Measurements from ENCODE around the gene CEP112. TPM values are rescaled to one million over a fixed set of nuclear protein-coding genes. Genes with fewer than 3 reads are reported as not detected.

Gene CEP112
- polyA plus RNA-seq, 1 donor from 2014 or later = 6.0 TPM

DNA sequence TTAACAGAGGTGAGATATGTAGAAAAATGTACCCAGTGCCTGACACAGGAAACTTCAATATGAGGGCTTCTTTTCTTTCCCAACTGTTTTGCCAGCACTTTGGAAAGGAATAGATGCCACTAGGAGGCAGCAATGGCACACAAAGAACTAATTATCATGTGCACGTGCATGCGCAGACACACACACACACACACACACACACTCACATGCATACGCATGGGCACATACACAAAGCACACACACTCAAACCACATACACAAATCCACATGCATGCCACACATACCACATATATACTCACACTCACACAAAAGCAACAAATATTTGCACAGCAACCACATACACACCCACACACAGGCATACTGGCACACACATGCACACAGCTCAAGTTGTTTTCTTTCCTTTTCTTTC is 8.8 kb upstream of the CEP112 start:
- no peak overlapping the region for H3K4me2 ChIP-seq (ENCODE audit: low read length)

DNA sequence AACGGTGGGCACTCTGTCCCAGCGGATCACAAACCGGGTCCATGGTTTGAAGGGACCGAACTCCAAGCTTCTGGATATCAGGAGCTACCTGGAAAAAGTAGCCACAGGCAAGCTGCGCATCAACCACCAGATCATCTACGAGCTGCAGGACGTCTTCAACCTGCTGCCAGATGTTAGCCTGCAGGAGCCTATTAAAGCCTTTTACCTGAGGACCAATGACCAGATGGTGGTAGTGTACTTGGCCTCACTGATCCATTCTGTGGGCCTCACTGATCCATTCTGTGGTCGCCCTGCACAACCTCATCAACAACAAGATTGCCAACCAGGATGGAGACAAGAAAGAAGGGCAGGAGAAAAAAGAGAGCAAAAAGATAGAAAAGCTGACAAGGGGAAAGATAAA is 6.3 kb upstream of the CEP112 start:
- Histone ChIP-seq H2AFZ (ENCODE audit: low read depth, low read length) (no peak overlapping the region), H3K27me3 (ENCODE audit: insufficient read depth, low read depth, low read length) (no peaks in the 10 kb centered on the region), H3K36me3 (ENCODE audit: insufficient read depth, low read length) (no peaks in the 10 kb centered on the region), H3K79me2 (replicated peaks; ENCODE audit: insufficient read depth, low read length) (no peaks in the 10 kb centered on the region), H4K20me1 (ENCODE audit: insufficient read depth) (no peaks in the 10 kb centered on the region), H3K9ac (ENCODE audit: low read length) (no peak overlapping the region), H3K9me3 (ENCODE audit: low read length) (no peaks in the 10 kb centered on the region), H3K4me3 (ENCODE audit: low read length) (no peak overlapping the region), H3K9me2 (ENCODE audit: insufficient read depth, low read length) (no peaks in the 10 kb centered on the region), H3K4me2 (ENCODE audit: low read length) (no peak overlapping the region), H3F3A (ENCODE audit: insufficient read depth, low read length, poor library complexity, severe bottlenecking) (no peaks in the 10 kb centered on the region), H3K27ac (ENCODE audit: low read length) (no peak overlapping the region)
- TF ChIP-seq POLR2AphosphoS5 (IDR thresholded peaks at IDR 0.05) (no peak), EP300 (conservative IDR thresholded peaks at IDR 0.05; ENCODE audit: poor library complexity, severe bottlenecking) (no peak), SMC3 (conservative IDR thresholded peaks at IDR 0.05; ENCODE audit: poor library complexity) (no peak), EZH2 (IDR thresholded peaks at IDR 0.05; ENCODE audit: borderline replicate concordance, insufficient read depth, low read length, poor library complexity, severe bottlenecking) (no peak), MXI1 (conservative IDR thresholded peaks at IDR 0.05; ENCODE audit: poor library complexity, severe bottlenecking) (no peak), TAF1 (IDR thresholded peaks at IDR 0.05; ENCODE audit: low read depth) (no peak), RAD21 (conservative IDR thresholded peaks at IDR 0.05) (no peak)
- TF ChIP-seq, protein P1, sequence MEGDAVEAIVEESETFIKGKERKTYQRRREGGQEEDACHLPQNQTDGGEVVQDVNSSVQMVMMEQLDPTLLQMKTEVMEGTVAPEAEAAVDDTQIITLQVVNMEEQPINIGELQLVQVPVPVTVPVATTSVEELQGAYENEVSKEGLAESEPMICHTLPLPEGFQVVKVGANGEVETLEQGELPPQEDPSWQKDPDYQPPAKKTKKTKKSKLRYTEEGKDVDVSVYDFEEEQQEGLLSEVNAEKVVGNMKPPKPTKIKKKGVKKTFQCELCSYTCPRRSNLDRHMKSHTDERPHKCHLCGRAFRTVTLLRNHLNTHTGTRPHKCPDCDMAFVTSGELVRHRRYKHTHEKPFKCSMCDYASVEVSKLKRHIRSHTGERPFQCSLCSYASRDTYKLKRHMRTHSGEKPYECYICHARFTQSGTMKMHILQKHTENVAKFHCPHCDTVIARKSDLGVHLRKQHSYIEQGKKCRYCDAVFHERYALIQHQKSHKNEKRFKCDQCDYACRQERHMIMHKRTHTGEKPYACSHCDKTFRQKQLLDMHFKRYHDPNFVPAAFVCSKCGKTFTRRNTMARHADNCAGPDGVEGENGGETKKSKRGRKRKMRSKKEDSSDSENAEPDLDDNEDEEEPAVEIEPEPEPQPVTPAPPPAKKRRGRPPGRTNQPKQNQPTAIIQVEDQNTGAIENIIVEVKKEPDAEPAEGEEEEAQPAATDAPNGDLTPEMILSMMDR (IDR thresholded peaks at IDR 0.05; ENCODE audit: poor library complexity, severe bottlenecking) = no peak
- TF ChIP-seq, protein P2, sequence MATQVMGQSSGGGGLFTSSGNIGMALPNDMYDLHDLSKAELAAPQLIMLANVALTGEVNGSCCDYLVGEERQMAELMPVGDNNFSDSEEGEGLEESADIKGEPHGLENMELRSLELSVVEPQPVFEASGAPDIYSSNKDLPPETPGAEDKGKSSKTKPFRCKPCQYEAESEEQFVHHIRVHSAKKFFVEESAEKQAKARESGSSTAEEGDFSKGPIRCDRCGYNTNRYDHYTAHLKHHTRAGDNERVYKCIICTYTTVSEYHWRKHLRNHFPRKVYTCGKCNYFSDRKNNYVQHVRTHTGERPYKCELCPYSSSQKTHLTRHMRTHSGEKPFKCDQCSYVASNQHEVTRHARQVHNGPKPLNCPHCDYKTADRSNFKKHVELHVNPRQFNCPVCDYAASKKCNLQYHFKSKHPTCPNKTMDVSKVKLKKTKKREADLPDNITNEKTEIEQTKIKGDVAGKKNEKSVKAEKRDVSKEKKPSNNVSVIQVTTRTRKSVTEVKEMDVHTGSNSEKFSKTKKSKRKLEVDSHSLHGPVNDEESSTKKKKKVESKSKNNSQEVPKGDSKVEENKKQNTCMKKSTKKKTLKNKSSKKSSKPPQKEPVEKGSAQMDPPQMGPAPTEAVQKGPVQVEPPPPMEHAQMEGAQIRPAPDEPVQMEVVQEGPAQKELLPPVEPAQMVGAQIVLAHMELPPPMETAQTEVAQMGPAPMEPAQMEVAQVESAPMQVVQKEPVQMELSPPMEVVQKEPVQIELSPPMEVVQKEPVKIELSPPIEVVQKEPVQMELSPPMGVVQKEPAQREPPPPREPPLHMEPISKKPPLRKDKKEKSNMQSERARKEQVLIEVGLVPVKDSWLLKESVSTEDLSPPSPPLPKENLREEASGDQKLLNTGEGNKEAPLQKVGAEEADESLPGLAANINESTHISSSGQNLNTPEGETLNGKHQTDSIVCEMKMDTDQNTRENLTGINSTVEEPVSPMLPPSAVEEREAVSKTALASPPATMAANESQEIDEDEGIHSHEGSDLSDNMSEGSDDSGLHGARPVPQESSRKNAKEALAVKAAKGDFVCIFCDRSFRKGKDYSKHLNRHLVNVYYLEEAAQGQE (IDR thresholded peaks at IDR 0.05; ENCODE audit: borderline replicate concordance) = no peak

More for the DNA sequence above, 8.8 kb upstream of the CEP112 start:
- Histone ChIP-seq H3K9ac (ENCODE audit: low read length) (no peak overlapping the region), H3K9me2 (ENCODE audit: insufficient read depth, low read length) (no peaks in the 10 kb centered on the region), H3K4me3 (ENCODE audit: low read length) (no peak overlapping the region), H3K9me3 (ENCODE audit: low read length) (no peaks in the 10 kb centered on the region), H3K36me3 (ENCODE audit: insufficient read depth, low read length) (no peaks in the 10 kb centered on the region), H3F3A (ENCODE audit: insufficient read depth, low read length, poor library complexity, severe bottlenecking) (no peaks in the 10 kb centered on the region), H3K27ac (ENCODE audit: low read length) (no peak overlapping the region), H3K27me3 (ENCODE audit: insufficient read depth, low read depth, low read length) (no peaks in the 10 kb centered on the region), H3K79me2 (replicated peaks; ENCODE audit: insufficient read depth, low read length) (no peaks in the 10 kb centered on the region), H4K20me1 (ENCODE audit: insufficient read depth) (no peaks in the 10 kb centered on the region), H2AFZ (ENCODE audit: low read depth, low read length) (no peak overlapping the region)
- TF ChIP-seq, protein P1 (IDR thresholded peaks at IDR 0.05; ENCODE audit: poor library complexity, severe bottlenecking) = peak; percentile 75
- TF ChIP-seq RAD21 (conservative IDR thresholded peaks at IDR 0.05) = peak; percentile 73
- peak; percentile 73 for TF ChIP-seq SMC3 (conservative IDR thresholded peaks at IDR 0.05; ENCODE audit: poor library complexity)
- no peak for TF ChIP-seq MXI1 (conservative IDR thresholded peaks at IDR 0.05; ENCODE audit: poor library complexity, severe bottlenecking)

All from neural cell (in vitro differentiated cells).